ENCODE measurements around the gene KLHL15. TPM values are rescaled to one million over a fixed set of nuclear protein-coding genes. Genes with fewer than 3 reads are reported as not detected.

The KLHL15 gene
- total RNA-seq, 1 experiment from 2014 or later, result 7.2 TPM

DNA sequence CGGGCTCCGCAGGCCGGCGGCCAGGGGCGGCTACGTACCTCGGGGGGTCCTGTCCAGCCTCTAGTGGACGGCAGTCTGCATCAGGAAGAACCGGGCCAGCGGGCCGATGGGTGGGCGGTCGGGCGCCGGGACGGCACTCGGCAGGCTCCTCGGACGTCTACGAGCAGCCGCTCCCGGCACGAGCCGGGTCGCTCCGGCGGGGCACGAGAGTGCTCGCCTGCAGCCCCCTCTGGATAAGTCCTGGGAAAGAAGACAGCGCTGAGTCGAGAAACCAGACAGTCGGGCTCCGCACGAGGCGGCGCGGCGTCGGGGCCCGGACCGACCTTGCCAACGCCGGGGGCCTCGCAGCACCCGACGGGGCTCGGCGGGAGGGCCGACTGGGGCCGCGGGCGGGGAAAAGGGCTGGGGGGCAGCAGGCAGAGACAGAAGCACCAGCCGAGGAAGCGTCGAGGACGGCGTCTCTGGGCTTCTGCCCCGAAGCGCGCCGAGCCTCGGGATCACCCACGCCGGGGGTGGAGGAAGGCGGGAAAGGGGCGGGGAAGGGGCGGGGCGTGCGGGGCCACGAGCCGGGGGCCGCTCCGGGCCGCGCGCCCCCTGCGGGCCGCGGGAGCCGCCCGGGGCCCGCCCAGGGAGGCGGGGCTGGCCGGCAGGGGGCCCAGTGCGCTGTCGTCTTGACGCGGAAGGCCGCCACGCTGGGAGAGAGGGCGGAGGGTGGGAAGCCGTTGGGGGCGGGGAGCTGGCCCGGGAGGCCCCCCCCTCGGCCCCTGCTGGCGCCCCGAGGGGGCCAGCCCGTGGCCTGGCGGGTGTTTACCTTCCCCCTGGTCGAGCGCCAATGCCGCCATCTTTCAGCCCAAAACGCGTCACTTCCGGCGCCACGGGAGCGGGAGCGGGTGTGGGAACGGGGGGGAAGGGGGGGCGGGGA, 1.9 kb downstream of the KLHL15 start:
- Mint-ChIP-seq H3K4me1 (peaks cover 2% of the 10 kb centered on the region; the same call in 1 of the 2 replicates), H3K36me3 (peaks cover 9% of the 10 kb centered on the region; the same call in 1 of the 2 replicates), H3K4me3 (peak overlapping the region; percentile 84), H3K27me3 (ENCODE audit: low read depth) (peaks cover 28% of the 10 kb centered on the region), H3K27ac (no peak overlapping the region), H3K9me3 (no peaks in the 10 kb centered on the region)
- DNase-seq (ENCODE audit: low spot score) (peak; percentile 63), ATAC-seq (peak; percentile 72)
- ChIA-PET CTCF (interaction anchor here (0.6 to 1.7 kb wide), 6 partner anchors 29 to 508 kb away, joined by 3 to 13 read pairs (median 4); partner anchors contain the start of genes APOO, CXorf58 and EIF2S3), POLR2A (interaction anchor here (0.7 to 2.2 kb wide), 2 partner anchors 29 to 30 kb away, joined by 3 to 18 read pairs; partner anchors contain the start of gene EIF2S3)
- TF ChIP-seq GTF2I (CRISPR knock-in tag; conservative IDR thresholded peaks at IDR 0.05) (no peak), CBFB (CRISPR knock-in tag; IDR thresholded peaks at IDR 0.05; ENCODE audit: low read depth) (no peak), ZNF423 (CRISPR knock-in tag; IDR thresholded peaks at IDR 0.05) (peak; percentile 60), KAT7 (CRISPR knock-in tag; IDR thresholded peaks at IDR 0.05; ENCODE audit: borderline replicate concordance) (no peak), TP53 (CRISPR knock-in tag; IDR thresholded peaks at IDR 0.05) (no peak), SP1 (CRISPR knock-in tag; conservative IDR thresholded peaks at IDR 0.05) (peak; percentile 51; the same call in 1 of the 2 replicates), ZNF138 (CRISPR knock-in tag; conservative IDR thresholded peaks at IDR 0.05) (no peak), TEAD4 (CRISPR knock-in tag; IDR thresholded peaks at IDR 0.05) (no peak), JUN (CRISPR knock-in tag; IDR thresholded peaks at IDR 0.05) (no peak)
- TF ChIP-seq, protein P1, sequence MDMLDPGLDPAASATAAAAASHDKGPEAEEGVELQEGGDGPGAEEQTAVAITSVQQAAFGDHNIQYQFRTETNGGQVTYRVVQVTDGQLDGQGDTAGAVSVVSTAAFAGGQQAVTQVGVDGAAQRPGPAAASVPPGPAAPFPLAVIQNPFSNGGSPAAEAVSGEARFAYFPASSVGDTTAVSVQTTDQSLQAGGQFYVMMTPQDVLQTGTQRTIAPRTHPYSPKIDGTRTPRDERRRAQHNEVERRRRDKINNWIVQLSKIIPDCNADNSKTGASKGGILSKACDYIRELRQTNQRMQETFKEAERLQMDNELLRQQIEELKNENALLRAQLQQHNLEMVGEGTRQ (CRISPR knock-in tag; IDR thresholded peaks at IDR 0.05), result no peak
- TF ChIP-seq, protein P2, sequence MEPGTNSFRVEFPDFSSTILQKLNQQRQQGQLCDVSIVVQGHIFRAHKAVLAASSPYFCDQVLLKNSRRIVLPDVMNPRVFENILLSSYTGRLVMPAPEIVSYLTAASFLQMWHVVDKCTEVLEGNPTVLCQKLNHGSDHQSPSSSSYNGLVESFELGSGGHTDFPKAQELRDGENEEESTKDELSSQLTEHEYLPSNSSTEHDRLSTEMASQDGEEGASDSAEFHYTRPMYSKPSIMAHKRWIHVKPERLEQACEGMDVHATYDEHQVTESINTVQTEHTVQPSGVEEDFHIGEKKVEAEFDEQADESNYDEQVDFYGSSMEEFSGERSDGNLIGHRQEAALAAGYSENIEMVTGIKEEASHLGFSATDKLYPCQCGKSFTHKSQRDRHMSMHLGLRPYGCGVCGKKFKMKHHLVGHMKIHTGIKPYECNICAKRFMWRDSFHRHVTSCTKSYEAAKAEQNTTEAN (CRISPR knock-in tag; IDR thresholded peaks at IDR 0.05), result no peak
- TF ChIP-seq, protein P3, sequence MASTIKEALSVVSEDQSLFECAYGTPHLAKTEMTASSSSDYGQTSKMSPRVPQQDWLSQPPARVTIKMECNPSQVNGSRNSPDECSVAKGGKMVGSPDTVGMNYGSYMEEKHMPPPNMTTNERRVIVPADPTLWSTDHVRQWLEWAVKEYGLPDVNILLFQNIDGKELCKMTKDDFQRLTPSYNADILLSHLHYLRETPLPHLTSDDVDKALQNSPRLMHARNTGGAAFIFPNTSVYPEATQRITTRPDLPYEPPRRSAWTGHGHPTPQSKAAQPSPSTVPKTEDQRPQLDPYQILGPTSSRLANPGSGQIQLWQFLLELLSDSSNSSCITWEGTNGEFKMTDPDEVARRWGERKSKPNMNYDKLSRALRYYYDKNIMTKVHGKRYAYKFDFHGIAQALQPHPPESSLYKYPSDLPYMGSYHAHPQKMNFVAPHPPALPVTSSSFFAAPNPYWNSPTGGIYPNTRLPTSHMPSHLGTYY (CRISPR knock-in tag; IDR thresholded peaks at IDR 0.05), result no peak
- TF ChIP-seq, protein P4, sequence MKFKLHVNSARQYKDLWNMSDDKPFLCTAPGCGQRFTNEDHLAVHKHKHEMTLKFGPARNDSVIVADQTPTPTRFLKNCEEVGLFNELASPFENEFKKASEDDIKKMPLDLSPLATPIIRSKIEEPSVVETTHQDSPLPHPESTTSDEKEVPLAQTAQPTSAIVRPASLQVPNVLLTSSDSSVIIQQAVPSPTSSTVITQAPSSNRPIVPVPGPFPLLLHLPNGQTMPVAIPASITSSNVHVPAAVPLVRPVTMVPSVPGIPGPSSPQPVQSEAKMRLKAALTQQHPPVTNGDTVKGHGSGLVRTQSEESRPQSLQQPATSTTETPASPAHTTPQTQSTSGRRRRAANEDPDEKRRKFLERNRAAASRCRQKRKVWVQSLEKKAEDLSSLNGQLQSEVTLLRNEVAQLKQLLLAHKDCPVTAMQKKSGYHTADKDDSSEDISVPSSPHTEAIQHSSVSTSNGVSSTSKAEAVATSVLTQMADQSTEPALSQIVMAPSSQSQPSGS (CRISPR knock-in tag; IDR thresholded peaks at IDR 0.05; ENCODE audit: borderline replicate concordance, low read depth), result no peak
- TF ChIP-seq, protein P5, sequence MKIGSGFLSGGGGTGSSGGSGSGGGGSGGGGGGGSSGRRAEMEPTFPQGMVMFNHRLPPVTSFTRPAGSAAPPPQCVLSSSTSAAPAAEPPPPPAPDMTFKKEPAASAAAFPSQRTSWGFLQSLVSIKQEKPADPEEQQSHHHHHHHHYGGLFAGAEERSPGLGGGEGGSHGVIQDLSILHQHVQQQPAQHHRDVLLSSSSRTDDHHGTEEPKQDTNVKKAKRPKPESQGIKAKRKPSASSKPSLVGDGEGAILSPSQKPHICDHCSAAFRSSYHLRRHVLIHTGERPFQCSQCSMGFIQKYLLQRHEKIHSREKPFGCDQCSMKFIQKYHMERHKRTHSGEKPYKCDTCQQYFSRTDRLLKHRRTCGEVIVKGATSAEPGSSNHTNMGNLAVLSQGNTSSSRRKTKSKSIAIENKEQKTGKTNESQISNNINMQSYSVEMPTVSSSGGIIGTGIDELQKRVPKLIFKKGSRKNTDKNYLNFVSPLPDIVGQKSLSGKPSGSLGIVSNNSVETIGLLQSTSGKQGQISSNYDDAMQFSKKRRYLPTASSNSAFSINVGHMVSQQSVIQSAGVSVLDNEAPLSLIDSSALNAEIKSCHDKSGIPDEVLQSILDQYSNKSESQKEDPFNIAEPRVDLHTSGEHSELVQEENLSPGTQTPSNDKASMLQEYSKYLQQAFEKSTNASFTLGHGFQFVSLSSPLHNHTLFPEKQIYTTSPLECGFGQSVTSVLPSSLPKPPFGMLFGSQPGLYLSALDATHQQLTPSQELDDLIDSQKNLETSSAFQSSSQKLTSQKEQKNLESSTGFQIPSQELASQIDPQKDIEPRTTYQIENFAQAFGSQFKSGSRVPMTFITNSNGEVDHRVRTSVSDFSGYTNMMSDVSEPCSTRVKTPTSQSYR (CRISPR knock-in tag; IDR thresholded peaks at IDR 0.05), result no peak
- TF ChIP-seq, protein P6, sequence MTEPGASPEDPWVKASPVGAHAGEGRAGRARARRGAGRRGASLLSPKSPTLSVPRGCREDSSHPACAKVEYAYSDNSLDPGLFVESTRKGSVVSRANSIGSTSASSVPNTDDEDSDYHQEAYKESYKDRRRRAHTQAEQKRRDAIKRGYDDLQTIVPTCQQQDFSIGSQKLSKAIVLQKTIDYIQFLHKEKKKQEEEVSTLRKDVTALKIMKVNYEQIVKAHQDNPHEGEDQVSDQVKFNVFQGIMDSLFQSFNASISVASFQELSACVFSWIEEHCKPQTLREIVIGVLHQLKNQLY (CRISPR knock-in tag; IDR thresholded peaks at IDR 0.05), result no peak
- TF ChIP-seq, protein P7, sequence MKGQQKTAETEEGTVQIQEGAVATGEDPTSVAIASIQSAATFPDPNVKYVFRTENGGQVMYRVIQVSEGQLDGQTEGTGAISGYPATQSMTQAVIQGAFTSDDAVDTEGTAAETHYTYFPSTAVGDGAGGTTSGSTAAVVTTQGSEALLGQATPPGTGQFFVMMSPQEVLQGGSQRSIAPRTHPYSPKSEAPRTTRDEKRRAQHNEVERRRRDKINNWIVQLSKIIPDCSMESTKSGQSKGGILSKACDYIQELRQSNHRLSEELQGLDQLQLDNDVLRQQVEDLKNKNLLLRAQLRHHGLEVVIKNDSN (CRISPR knock-in tag; IDR thresholded peaks at IDR 0.05), result no peak

Measured in WTC11 (cell line).